K562 (cell line): ENCODE results near the gene PYGO2. TPM values are rescaled to one million over a fixed set of nuclear protein-coding genes. Genes with fewer than 3 reads are reported as not detected.

Source experiments
- CBFA2T3 ChIP-seq: fragments of 450-650 bp; IDR thresholded peaks from 2 replicates; pipeline ENCODE4 v1.6.1; 2017
- GMEB1 ChIP-seq: fragments of 250-450 bp; sonication (Bioruptor Pico); IDR thresholded peaks from 2 replicates; pipeline ENCODE4 v1.4.0; 2020; ENCODE audit warnings: mild to moderate bottlenecking
- HMGN3 ChIP-seq: IDR thresholded peaks from 2 replicates; pipeline ENCODE4 v1.6.1; 2011; ENCODE audit warnings: borderline replicate concordance, low read depth, mild to moderate bottlenecking, mixed read lengths, low read length; ENCODE audit not compliant: insufficient read length; ENCODE audit errors: extremely low read depth
- MAFG ChIP-seq: fragments of 450-650 bp; conservative IDR thresholded peaks from 2 replicates; pipeline ENCODE4 v1.6.1; 2016; ENCODE audit warnings: missing genetic modification characterization, missing compliant biosample characterization
- MAZ ChIP-seq, 2 experiments: fragments of 450-650 bp in 1 of 2; sonication (generic) in 1 of 2; formaldehyde crosslinking; IDR thresholded peaks in 1 of 2; conservative IDR thresholded peaks in 1 of 2; 2 replicates each; pipeline versions ENCODE4 v1.4.0 to v1.5.0; 2020; ENCODE audit warnings: mild to moderate bottlenecking in 1 of 2, missing genetic modification reagents in 1 of 2
- MTA2 ChIP-seq: fragments of 450-650 bp; IDR thresholded peaks from 2 replicates; pipeline ENCODE4 v1.6.1; 2016; ENCODE audit warnings: low read depth
- MXI1 ChIP-seq: IDR thresholded peaks from 2 replicates; pipeline ENCODE4 v1.6.1; 2011; ENCODE audit warnings: low read depth, mild to moderate bottlenecking, improper control_type of control experiment, low read length
- OTX1 ChIP-seq: fragments of 450-650 bp; formaldehyde crosslinking; IDR thresholded peaks from 2 replicates; pipeline ENCODE4 v1.4.0; 2022; ENCODE audit warnings: mild to moderate bottlenecking
- RFX7 ChIP-seq: fragments of 250-450 bp; sonication (Bioruptor Pico); IDR thresholded peaks from 2 replicates; pipeline ENCODE4 v1.5.1; 2021; ENCODE audit warnings: mild to moderate bottlenecking
- RREB1 ChIP-seq: fragments of 250-450 bp; sonication (Bioruptor Pico); IDR thresholded peaks from 2 replicates; pipeline ENCODE4 v1.4.0; 2020
- SMAD3 ChIP-seq: fragments of 450-650 bp; formaldehyde crosslinking; conservative IDR thresholded peaks from 2 replicates; pipeline ENCODE4 v1.4.0; 2020; ENCODE audit warnings: mild to moderate bottlenecking
- SMARCE1 ChIP-seq: fragments of 450-650 bp; IDR thresholded peaks from 2 replicates; pipeline ENCODE4 v1.7.1; 2016; ENCODE audit warnings: mild to moderate bottlenecking
- TAF7 ChIP-seq: fragments of 450-650 bp; IDR thresholded peaks from 2 replicates; pipeline ENCODE4 v1.6.1; 2016; ENCODE audit warnings: missing genetic modification characterization, missing compliant biosample characterization
- TEAD1 ChIP-seq, 2 experiments: fragments of 450-650 bp in 1 of 2; sonication (generic) in 1 of 2; formaldehyde crosslinking; IDR thresholded peaks; 2 replicates each; pipeline versions ENCODE4 v1.4.0 to v1.8.0; 2020 to 2022; ENCODE audit warnings: mild to moderate bottlenecking in 2 of 2, missing genetic modification reagents in 1 of 2
- ZBTB7A ChIP-seq: IDR thresholded peaks from 2 replicates; pipeline ENCODE4 v1.6.1; 2011; ENCODE audit warnings: low read depth, mild to moderate bottlenecking, low read length, moderate library complexity, borderline replicate concordance; ENCODE audit not compliant: control insufficient read depth
- polyA plus RNA-seq, 8 experiments: library from polyadenylated mRNA; depleted of rRNA in 4 of 8; stranded (reverse) in 5 of 8; unstranded in 3 of 8; fragments of >200 nt; fragmentation: Nextera tagmentation in 2 of 8; fragmentation: Illumina TruSeq in 1 of 8; extraction: Ambion mirVana in 2 of 8; extraction: Trizol in 1 of 8; gene quantifications; 2 replicates each; pipeline versions ENCODE4 v1.2.1 to v1.2.3, GENCODE V29; 2011 to 2014; ENCODE audit warnings: inconsistent platforms in 1 of 8, missing spikeins in 1 of 8
- total RNA-seq, 7 experiments: library from RNA; depleted of rRNA in 6 of 7; stranded (reverse); fragments of >200 nt in 6 of 7; fragmentation: Illumina TruSeq in 2 of 7; extraction: Trizol in 2 of 7; gene quantifications; 2 replicates each; pipeline versions ENCODE4 v1.2.1 to v1.2.3, GENCODE V29; 2011 to 2021; ENCODE audit warnings: low replicate concordance in 1 of 7
- TF ChIP-seq, protein P1 (sequence below): fragments of 450-650 bp; formaldehyde crosslinking; IDR thresholded peaks from 2 replicates; pipeline ENCODE4 v1.4.0; 2022; ENCODE audit warnings: missing genetic modification characterization
- TF ChIP-seq, protein P2 (sequence below): sonication (generic); formaldehyde crosslinking; IDR thresholded peaks from 2 replicates; pipeline ENCODE4 v1.9.0; 2022; ENCODE audit warnings: mild to moderate bottlenecking, missing genetic modification reagents

Gene PYGO2
- total and polyA plus RNA-seq, 9 of the 15 experiments (the other 6 are each of a cell fraction or from before 2014, with no cell fraction given), result 8.3 to 36.2 (median 18.2) TPM

- TF ChIP-seq RREB1 (CRISPR knock-in tag) (peak; percentile 77; the same call in 1 of the 2 replicates), MXI1 (peak; percentile 50), MAFG (tag) (peak; percentile 86), OTX1 (CRISPR knock-in tag) (no peak), SMAD3 (CRISPR knock-in tag) (no peak), RFX7 (CRISPR knock-in tag) (0 out of 2 replicates have a peak, but pooled peaks have one; percentile 23), GMEB1 (CRISPR knock-in tag) (peak; percentile 44; the same call in 1 of the 2 replicates), TAF7 (tag) (peak; percentile 68; the same call in 1 of the 2 replicates), ZBTB7A (peak; percentile 95), CBFA2T3 (peak; percentile 6; the same call in 1 of the 2 replicates), TEAD1 (CRISPR knock-in tag; IDR thresholded peaks at IDR 0.05) (peak in 1 of 2 experiments; percentile 64; a peak in 1 of 4 replicates), MTA2 (peak; percentile 46), SMARCE1 (peak; percentile 91), HMGN3 (peak; percentile 97), MAZ (CRISPR knock-in tag; conservative IDR thresholded peaks at IDR 0.05 in 1 of 2, IDR thresholded peaks at IDR 0.05 in 1 of 2) (peak; percentile 94 to 99)
- TF ChIP-seq, protein P1, sequence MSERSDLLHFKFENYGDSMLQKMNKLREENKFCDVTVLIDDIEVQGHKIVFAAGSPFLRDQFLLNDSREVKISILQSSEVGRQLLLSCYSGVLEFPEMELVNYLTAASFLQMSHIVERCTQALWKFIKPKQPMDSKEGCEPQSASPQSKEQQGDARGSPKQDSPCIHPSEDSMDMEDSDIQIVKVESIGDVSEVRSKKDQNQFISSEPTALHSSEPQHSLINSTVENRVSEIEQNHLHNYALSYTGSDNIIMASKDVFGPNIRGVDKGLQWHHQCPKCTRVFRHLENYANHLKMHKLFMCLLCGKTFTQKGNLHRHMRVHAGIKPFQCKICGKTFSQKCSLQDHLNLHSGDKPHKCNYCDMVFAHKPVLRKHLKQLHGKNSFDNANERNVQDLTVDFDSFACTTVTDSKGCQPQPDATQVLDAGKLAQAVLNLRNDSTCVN (CRISPR knock-in tag), result no peak
- TF ChIP-seq, protein P2, sequence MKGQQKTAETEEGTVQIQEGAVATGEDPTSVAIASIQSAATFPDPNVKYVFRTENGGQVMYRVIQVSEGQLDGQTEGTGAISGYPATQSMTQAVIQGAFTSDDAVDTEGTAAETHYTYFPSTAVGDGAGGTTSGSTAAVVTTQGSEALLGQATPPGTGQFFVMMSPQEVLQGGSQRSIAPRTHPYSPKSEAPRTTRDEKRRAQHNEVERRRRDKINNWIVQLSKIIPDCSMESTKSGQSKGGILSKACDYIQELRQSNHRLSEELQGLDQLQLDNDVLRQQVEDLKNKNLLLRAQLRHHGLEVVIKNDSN (CRISPR knock-in tag), result 0 out of 2 replicates have a peak, but pooled peaks have one; percentile 40
Observed at GRCh38 chr1:155000726-155001424, 39.3 kb upstream of the PYGO2 start (continued).
